DMS 273 (cell line): ENCODE data around the gene NECAB2.

Source experiments
- DNase-seq: peaks from one replicate; lab custom pipeline; 2025; ENCODE audit not compliant: unreplicated experiment; lab: John Stamatoyannopoulos, UW

NECAB2 gene

DNA sequence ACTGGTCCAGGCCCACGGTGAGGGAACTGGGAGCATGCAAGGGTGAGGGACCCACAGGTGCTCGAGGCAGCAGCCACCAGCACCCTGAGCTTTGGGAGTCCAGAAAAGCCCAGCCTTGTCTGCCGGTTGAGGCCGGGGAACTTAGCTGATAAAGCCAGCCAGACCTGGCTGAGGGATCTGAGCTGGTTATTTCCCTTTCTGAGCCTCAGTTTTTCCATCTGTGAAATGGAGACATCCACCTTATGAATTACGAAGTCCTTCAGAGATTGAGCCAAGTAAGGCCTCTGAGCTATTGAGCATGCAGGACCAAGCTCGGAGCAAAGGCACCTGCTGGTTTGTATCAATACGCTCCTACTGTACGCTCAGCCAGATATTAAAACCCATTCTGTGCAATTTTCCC is 13.8 kb downstream of the NECAB2 start:
- DNase-seq: no peak

DNA sequence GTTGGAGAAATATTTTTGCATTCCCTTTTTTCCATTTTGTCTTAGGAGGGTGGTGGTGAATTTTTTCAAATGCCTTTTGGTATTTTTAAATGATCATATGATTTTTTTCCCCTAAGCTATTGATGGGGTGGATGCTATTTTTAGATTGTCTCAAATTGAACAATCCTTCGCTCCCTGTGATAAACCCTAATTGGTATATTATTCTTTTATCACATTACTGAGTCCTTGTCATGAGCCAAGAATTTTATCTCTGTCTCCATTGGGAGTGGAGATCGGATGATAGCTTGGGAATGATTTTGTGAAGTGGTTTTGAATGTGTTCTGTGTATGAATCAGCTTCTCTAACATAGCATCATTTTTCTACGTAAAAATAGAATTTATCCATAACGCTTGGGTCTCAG is 15.4 kb downstream of the NECAB2 start:
- DNase-seq: no peak

DNA sequence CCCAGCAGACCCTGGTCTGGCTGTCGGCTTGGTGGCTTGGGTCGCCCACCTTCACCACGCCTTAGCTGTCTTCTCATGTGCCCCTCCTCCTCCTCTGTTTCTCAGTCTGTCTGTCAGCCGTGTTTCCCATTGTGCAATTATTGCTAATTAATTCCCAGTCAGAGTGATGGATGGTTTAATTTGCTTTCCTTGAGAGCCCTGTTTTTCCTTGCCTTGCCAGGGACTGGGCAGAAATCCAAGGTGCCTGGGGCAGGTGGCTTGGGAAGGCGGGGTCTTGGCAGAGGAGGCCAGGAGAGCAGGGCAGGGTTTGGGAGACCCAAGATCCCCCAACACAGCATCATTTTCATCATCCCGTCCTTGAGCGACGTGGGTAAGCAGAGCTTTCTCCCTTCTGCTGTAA is 21.3 kb downstream of the NECAB2 start:
- peak; percentile 61 for DNase-seq

DNA sequence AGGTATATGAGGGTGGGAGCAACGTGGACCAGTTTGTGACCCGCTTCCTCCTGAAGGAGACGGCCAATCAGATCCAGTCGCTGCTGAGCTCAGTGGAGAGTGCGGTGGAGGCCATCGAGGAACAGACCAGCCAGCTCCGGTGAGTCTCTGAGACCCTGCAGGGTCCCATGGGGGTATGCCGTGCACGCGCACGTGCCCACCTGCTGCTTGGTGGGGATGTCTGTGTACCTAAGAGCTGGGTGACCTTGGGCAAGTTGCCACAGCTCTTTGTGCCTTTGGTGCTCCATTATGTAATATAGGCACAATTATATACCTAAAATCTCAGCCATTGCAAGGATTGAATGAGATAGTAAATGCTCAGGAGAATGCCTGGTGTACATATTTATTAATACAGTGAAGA is 22.4 kb downstream of the NECAB2 start:
- DNase-seq: no peak

DNA sequence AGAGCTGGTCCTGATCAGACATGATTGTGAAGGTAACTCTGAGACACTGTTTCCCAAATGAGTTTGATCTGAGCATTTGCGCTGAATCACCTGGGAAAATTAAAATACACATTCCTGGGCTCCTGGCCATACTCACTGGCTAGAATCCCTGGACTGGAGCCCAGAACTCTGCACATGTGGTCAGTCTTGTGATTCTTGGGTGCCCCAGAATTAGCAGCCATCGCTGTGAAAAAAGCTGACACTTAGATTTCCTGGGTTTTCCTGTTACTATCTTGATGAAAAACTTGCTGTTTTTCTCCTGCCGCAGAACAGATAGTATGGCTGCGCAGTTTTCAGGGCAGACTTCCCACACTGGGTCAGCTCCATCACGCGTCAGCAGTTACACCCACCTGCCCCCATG is 24.6 kb downstream of the NECAB2 start:
- DNase-seq: no peak

DNA sequence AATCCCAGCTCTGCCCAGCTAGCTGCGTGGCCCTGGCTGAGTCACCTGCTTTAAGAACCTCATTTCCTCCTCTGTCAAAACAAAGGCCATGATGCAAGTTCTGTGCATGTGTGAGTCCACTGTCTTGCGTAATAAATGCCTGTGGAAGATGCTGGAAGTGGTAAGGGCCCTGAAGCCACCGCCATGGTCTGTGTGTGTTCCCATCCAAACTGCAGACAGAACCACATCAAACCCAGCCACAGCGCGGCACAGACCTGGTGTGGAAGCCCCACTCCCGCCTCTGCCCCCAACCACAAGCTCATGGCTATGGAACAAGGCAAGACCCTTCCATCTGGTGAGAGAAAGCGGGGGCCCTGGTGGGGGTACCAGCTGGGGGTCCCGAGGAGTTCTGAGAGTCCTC is 26.0 kb downstream of the NECAB2 start:
- DNase-seq: no peak

DNA sequence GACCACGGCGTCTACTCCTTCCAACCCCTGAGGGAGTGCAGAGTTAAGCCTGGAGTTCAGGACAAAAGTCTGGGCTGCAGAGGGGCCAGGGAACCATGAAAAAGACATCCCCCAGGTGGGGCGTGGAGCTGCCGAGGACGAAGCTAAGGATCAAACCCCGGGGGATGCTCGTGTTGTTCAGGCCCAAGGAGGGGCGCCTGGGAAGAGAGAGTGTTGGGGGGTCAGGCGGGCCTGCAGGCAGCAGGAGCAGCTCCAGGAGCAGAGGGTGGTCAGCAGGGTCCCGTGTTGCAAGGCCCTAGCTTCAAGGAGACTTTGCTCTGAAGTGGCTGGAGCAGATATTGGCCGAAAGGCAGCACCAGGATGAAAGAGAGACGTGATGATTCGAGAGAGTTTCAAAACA is 26.7 kb downstream of the NECAB2 start:
- no peak for DNase-seq

DNA sequence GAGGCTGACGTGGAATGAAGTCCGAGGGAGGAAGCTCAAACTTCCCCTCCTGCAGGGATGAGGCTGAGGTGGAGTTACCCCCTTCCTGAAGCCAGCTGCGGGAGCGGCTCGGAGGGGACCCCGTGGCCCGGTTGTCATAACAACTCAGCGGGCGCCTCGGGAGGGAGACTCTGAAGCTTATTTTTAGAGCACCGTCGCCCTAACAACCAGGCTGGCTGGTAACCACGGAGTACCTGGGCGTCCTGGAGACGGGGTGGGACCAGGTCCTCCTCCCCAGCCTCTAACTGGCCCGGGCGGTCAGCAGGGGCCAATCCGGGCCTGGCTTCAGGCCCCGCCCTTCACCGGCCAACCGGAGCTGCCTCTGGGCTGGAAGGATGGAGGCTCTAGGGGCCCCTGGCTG is 27.7 kb downstream of the NECAB2 start:
- peak; percentile 87 for DNase-seq

DNA sequence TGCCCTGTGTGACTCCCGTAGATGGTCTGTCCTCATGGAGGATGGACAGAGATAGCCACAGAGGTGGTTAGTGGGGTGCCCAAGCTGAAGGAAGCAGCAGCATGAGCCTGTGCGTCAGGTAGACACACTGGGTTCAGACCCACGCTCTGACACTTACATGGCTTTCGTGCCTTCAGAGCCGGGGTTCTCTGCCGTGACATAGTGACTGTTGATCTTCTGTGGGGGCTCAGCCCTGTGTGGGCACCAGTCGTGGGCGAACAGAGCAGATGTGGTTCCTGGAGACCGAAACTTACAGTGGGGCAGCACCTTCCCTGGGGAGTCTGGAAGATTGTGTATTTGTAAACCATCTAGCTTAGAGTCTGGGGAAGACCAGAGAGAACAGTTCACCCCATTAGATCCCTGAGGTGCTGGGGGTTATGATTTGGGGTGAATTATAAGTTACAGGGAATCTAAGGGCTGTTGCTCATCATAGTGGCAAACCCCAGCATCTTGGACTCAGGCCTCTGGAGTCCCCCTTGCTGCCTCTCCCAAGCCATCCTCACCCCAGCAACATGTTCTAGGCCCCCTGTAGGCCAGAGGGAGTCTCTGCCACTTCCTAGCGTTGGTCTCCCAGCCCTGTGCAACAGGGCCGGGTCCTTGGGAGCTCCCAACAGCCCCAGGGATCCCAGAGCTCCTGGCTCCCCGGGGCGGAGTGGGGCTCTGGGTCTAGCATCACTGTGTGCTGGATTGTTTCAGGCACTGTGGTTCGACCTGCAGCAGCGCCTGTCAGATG is 28.6 kb downstream of the NECAB2 start:
- DNase-seq: peak; percentile 44

DNA sequence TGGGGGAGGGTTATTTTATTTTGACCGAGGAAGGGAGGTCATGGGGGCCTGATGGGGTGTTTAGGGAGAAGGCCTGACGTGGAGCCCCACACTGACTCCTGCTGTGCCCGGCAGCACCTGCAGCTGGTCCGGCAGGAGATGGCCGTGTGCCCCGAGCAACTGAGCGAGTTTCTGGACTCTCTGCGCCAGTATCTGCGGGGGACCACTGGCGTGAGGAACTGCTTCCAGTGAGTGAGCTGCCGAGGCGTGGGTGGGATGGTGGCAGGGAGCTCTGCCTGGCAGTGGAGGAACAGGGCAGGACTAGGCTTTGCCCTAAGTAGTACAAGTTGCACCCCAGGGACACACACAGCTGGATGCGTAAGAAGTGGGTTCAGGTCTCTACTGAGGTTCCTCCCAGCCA is 30.0 kb downstream of the NECAB2 start:
- no peak for DNase-seq

DNA sequence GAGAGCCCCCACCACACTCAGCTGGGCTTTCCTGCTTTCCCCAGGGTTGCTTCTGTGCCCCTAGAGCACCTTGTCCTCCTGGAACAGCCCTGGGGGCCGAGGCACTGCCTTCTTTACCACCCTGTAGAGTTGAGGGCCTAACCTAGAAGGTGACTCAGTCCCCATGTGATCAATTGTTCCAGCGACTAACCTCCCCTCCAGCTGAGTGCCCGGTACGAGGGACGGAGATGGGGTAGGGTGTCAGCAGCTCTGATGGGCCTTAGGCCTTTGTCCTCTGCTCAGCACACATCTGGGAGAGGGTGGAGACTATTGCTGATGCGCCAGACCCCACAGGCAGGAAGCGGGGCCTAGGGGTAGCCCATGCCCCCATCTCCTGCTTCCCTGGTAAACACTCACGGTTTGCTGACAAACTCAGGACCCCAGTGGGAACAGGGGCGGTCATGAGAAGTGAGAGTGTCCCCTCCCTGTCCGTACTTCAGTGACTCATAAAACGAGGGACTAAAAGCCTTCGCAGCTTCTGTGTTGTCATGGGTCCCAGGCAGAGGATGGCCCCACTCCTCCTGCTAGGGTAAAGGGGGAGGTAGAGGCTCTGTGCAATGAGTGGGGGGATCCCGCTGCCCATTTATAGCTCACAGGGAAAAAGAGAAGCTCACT is 33.1 kb downstream of the NECAB2 start:
- no peak for DNase-seq

DNA sequence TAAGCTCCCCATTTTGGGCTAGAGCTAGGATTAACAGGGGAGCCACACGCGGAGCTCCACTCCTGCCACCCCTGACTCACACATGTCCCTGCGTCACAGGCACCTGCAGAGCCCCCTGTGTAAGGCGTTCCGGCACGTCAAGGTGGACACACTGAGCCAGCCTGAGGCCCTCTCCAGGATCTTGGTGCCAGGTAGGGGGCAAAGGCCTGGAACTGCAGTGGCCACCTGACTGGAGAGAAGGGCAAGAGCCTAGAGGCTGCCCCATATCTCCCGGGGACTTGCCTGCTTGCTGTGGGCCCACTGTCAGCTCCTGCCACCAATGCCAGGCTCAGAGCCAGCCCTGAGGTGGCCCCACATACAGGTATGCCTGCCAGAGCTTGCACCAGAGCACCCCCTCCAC is 33.7 kb downstream of the NECAB2 start:
- no peak for DNase-seq

DNA sequence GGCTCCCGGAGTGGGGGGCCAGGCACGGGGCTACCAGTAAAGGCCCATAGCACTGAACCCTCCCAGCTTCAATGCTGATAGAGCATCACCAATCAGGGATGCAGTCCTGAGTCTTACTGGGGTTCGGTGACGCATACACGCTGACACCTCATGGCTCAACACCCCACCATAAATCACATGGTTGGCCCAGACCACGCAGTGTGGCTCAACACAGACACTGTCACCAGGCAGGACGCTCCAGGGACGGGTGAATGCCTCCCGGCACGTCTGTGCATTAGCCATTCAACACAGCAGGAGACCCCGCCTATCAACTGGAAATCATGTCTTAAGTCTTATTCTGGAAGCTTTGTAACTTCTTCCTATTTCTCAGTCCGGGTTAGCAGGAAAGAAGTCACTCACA is 35.0 kb downstream of the NECAB2 start:
- no peak for DNase-seq

DNA sequence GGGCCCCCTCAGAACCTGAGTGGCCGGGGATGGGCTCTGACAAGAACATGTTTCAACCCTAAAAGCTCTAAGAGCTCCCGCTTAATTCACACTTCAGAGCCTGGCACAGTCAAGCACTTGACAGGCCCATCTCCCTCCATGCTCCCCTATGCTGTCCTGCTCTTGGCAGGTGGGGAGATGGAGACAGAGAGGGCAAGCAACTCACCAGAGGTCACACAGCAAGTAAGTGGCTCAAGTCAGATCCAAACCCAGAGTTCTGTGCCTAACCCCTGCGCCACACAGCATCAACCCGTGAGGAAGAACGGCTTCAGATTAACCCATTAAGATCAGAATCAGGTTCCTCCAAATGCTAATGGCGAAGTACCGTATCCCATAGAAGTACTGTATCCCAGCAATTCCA is 36.4 kb downstream of the NECAB2 start:
- no peak for DNase-seq

DNA sequence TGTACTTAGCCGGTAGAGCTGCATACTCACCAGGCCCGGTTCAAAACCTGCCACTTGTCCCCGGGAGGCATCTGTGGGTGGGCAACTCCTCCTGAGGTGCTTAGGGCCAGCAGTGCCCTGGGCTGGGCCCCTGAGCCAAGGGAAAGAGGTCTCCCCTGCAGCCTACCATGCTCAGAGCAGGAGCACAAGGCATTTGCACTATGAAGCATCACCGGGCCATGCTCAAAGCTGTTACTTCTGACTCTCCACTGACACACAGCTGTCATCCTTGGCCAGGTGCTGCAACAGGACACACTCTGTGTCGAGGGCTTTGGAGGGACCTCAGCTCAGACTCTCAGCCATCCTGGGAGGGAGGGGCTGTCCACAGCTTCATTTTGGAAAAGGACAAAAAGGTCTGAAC is 37.3 kb downstream of the NECAB2 start:
- peak; percentile 16 for DNase-seq

DNA sequence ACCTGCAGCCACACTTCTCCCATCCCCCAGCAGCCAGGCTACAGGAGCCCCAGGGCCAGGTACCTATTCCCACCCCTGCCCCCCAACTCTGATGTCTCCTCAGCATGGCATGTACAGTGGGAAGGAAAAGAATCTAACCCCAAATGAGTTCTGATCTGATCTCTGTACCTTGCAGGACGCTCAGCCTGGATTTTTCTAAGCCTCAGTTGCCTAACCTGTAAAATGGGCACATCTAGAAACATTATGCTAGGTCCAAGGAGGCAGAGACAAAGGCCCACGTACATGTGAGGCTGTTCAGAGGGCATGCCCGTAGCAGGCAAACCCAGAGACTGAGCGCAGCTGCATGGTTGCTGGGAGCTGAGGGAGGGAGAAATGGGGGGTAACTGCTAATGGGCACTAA is 39.5 kb downstream of the NECAB2 start:
- no peak for DNase-seq

DNA sequence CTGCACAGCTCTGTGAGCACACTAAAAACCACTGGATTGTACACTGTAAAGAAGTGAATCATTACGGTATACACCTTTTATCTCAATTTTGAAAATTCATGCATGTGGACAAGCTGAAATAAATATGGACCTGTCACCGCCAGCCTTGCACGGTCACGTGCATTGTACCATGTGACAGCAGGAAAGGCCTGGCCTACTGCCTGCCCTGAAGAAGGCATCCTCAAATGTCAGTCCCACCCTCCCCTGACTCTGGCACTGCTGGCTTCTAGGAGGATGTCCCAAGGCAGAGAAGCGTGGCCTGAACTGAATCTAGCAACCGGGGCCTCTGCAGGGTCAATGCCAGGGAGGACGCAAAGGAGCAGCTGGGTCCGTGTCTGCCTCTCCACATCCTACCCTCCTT is 39.9 kb downstream of the NECAB2 start:
- DNase-seq: no peak

DNA sequence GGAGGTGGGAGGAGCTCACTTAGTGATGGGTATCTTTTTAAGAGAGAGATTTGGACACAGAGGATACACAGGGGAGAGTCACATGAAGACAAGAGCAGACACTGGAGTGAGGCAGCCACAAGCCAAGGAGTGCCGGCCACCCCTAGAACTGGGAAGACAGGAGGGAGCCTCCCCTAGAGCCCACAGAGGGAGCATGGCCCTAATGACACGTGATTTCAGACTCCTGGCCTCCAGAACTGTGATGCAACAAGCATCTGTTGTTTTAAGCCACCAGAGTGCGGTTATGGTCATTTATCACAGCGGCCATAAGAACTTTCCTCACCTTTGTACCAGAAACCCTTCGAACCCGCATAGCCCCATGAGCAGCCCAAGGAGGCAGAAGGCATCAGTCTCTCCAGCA is 41.2 kb downstream of the NECAB2 start:
- DNase-seq: no peak

DNA sequence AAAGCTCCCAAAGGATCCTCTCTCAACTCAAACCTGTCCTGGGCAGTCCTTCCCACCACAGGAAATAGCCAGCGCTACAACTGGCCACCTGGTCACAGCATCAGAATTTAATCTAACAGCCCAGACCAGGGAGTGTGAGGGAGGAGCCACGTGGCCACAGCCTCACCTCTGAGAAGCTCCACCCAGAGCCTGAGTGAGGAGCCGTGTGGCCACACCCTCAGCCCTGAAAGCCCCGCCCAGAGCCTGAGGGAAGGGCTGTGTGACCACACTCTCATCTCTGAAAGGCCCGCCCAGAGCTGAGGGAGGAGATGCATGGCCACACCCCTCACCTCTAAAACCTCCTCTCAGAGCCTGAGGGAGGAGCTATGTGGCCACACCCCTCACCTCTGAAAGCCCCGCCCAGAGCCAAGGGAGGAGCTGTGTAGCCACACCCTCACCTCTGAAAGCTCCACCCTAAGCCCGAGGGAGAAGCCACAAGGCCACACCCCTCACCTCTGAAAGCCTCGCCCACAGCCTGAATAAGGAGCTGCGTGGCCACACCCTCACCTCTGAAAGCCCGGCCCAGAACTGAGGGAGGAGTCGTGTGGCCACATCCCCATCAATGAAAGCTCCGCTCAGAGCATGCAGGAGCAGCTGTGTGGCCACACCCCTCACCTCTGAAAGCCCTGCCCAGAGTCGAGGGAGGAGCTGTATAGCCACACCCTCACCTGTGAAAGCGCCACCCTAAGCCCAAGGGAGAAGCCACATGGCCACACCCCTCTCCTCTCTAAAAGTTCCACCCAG is 45.9 kb downstream of the NECAB2 start:
- peak; percentile 79 for DNase-seq

DNA sequence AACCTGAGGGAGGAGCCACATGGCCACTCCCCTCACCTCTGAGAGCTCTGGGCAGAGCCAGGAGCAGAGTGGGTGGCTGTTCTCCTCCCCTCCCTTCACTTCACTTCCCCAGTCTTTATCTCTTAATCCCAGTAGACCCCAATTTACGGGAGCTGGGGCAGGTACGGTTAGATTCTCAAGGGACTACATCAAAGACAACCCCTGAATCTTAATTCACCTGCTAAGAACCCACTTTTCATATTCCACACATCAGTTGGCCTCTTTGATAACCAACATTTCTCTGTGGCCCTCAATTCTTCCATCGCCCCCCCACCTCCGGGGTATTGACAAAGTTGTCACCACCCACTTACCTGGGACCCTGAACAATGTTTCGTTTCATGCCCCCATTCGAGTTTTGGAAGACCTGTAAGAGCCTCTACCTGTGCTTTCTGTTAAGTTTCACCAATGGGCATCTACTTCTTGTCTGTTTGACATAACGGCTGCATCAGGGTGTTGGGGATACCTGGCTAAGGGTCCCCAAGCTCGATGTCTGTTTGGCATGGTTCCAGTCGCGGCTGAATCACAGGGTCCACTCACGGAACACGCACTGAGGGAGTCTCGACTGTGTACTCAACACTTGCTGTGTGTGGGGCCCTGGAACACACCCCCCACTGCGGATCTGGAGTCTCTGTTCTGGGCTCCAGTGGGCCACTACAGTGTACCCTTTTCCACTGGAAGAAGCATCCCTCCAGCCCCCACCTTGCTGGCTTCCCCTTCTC is 46.7 kb downstream of the NECAB2 start:
- no peak for DNase-seq

DNA sequence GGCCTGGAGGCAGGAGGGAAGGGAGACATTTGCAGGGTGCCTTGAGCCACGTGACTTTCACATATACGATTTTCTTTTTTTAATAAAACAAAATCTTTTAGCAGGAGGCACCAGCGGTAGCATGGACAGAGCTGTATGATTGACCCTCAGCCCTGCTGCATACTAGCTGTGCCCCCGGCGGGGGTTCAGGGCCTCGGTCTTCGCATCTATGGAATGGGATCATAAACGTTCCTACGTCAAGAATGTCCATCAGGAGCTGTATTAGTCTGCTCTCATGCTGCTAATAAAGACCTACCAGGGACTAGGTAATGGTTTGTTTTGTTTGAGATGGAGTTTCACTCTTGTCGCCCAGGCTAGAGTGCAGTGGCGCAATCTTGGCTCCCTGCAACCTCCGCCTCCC is 47.4 kb downstream of the NECAB2 start:
- DNase-seq: no peak
